Spleen (tissue), 7 donors: ENCODE data around the gene EMX2.

ENCODE experiments used
- CTCF ChIP-seq, 11 experiments: fragments of 200-600 bp in 7 of 11; fragments of 450-650 bp in 4 of 11; sonication (generic) in 4 of 11; IDR thresholded peaks in 8 of 11; conservative IDR thresholded peaks in 3 of 11; 1 replicate in 7 of 11; 2 replicates in 4 of 11; pipeline versions ENCODE4 v1.4.0 to v1.8.0; 2016 to 2021; ENCODE audit warnings: antibody characterized with exemption in 11 of 11, inconsistent platforms in 4 of 11, mild to moderate bottlenecking in 1 of 11
- POLR2AphosphoS5 ChIP-seq, 3 donors: sonication (generic); formaldehyde crosslinking; IDR thresholded peaks; one replicate each; pipeline ENCODE4 v1.5.1; 2017; ENCODE audit warnings: antibody characterized with exemption in 3 of 3
- donor health status: DM: no; HTN: no; CAD: no; lungs with moderate emphysema.
- donor health status: DM: no; HTN: no; CAD: no.
- donor health status: DM: no; HTN: no; CAD: no.

GRCh38 chr10:117537436-117537903 is 5.1 kb upstream of the EMX2 start:
- TF ChIP-seq CTCF (IDR thresholded peaks at IDR 0.05 in 8 of 11, conservative IDR thresholded peaks at IDR 0.05 in 3 of 11) = peak in 9 of 11 experiments; percentile 15 to 76 (median 67)
- TF ChIP-seq POLR2AphosphoS5 (IDR thresholded peaks at IDR 0.05) = no peak
